Liver (tissue), 9 donors: ENCODE data around the gene TSPEAR. TPM values are rescaled to one million over a fixed set of nuclear protein-coding genes. Genes with fewer than 3 reads are reported as not detected.
"Not testable (repeated sequence)": the region's sequence is repeated elsewhere in the genome, so short reads cannot be mapped to it uniquely, and the experiment has no call there.

ENCODE experiments used
- DNase-seq: peaks from one replicate; pipeline ENCODE4 v3.0.0-alpha.2; 2017; ENCODE audit warnings: low spot score
- H3K27ac ChIP-seq, 2 donors: one replicate each; pipeline ENCODE4 v1.7.0; 2013; ENCODE audit warnings: inconsistent platforms in 2 of 2, low read length in 2 of 2, control low read depth in 1 of 2, low read depth in 1 of 2, mild to moderate bottlenecking in 1 of 2
- H3K27me3 ChIP-seq, 4 donors: one replicate each; pipeline versions ENCODE4 v1.6.1 to v1.7.0; 2013; ENCODE audit warnings: low read length in 3 of 4, inconsistent platforms in 1 of 4, mild to moderate bottlenecking in 1 of 4, moderate library complexity in 1 of 4; ENCODE audit not compliant: control insufficient read depth in 4 of 4, insufficient read depth in 4 of 4
- H3K36me3 ChIP-seq, 4 donors: one replicate each; pipeline versions ENCODE4 v1.6.1 to v1.7.0; 2013; ENCODE audit warnings: low read length in 3 of 4, mild to moderate bottlenecking in 3 of 4, low read depth in 1 of 4, moderate library complexity in 1 of 4; ENCODE audit not compliant: control insufficient read depth in 4 of 4, insufficient read depth in 3 of 4
- H3K4me1 ChIP-seq, 4 donors: one replicate each; pipeline versions ENCODE4 v1.6.1 to v1.7.0; 2013; ENCODE audit warnings: low read length in 3 of 4, mild to moderate bottlenecking in 3 of 4, moderate library complexity in 1 of 4; ENCODE audit not compliant: control insufficient read depth in 4 of 4, insufficient read depth in 4 of 4
- H3K4me3 ChIP-seq, 3 donors: one replicate each; pipeline versions ENCODE4 v1.6.1 to v1.7.0; 2013; ENCODE audit warnings: low read length in 3 of 3, control low read depth in 1 of 3, low read depth in 1 of 3, mild to moderate bottlenecking in 1 of 3
- H3K9ac ChIP-seq, 2 donors: one replicate each; pipeline ENCODE4 v1.7.0; 2013; ENCODE audit warnings: low read length in 2 of 2, mild to moderate bottlenecking in 2 of 2, moderate library complexity in 2 of 2, control low read depth in 1 of 2, low read depth in 1 of 2
- H3K9me3 ChIP-seq, 4 donors: one replicate each; pipeline versions ENCODE4 v1.6.1 to v1.7.0; 2013; ENCODE audit warnings: low read length in 3 of 4; ENCODE audit not compliant: control insufficient read depth in 4 of 4
- ATF3 ChIP-seq: IDR thresholded peaks from 2 replicates; pipeline ENCODE4 v1.6.1; 2016; ENCODE audit warnings: antibody characterized with exemption
- CTCF ChIP-seq: fragments of 150-350 bp; IDR thresholded peaks from 2 replicates; pipeline ENCODE4 v1.5.1; 2017; ENCODE audit warnings: improper control_type of control experiment, low read depth, low read length; ENCODE audit not compliant: missing input control
- FOXA1 ChIP-seq: IDR thresholded peaks from 2 replicates; pipeline ENCODE4 v1.6.1; 2016; ENCODE audit warnings: antibody characterized with exemption
- FOXA2 ChIP-seq: IDR thresholded peaks from 2 replicates; pipeline ENCODE4 v1.6.1; 2016; ENCODE audit warnings: antibody characterized with exemption
- HNF4G ChIP-seq: IDR thresholded peaks from 2 replicates; pipeline ENCODE4 v1.6.1; 2016; ENCODE audit warnings: antibody characterized with exemption
- MAX ChIP-seq: IDR thresholded peaks from 2 replicates; pipeline ENCODE4 v1.6.1; 2016; ENCODE audit warnings: antibody characterized with exemption
- NR2F2 ChIP-seq: IDR thresholded peaks from 2 replicates; pipeline ENCODE4 v1.6.1; 2016; ENCODE audit warnings: antibody characterized with exemption
- REST ChIP-seq: IDR thresholded peaks from 2 replicates; pipeline ENCODE4 v1.6.1; 2016; ENCODE audit warnings: antibody characterized with exemption, mild to moderate bottlenecking
- RXRA ChIP-seq, 2 donors: IDR thresholded peaks; 2 replicates each; pipeline ENCODE4 v1.6.1; 2017 to 2018; ENCODE audit warnings: antibody characterized with exemption in 2 of 2, mild to moderate bottlenecking in 1 of 2
- SP1 ChIP-seq: IDR thresholded peaks from 2 replicates; pipeline ENCODE4 v1.6.1; 2018; ENCODE audit warnings: antibody characterized with exemption, mild to moderate bottlenecking
- YY1 ChIP-seq: IDR thresholded peaks from 2 replicates; pipeline ENCODE4 v1.6.1; 2016; ENCODE audit warnings: antibody characterized with exemption, mild to moderate bottlenecking
- WGBS: extraction: QIAGEN DNeasy Blood & Tissue Kit; methylation state at CpG from one replicate; pipeline ENCODE4 v1.1.7; 2013; 5-methylcytosine and 5-hydroxymethylcytosine counted together
- polyA plus RNA-seq, 2 donors: library from polyadenylated mRNA; stranded (reverse) in 1 of 2; unstranded in 1 of 2; fragments of 200-250 nt in 1 of 2; fragments of >200 nt in 1 of 2; fragmentation: Nextera tagmentation in 1 of 2; extraction: Ambion mirVana in 1 of 2; gene quantifications; one replicate each; pipeline versions ENCODE4 v1.2.1 to v1.2.3, GENCODE V29; 2013 to 2015
- total RNA-seq, 2 donors: library from RNA; depleted of rRNA; stranded (reverse); fragments of >200 nt; gene quantifications; one replicate each; pipeline ENCODE4 v1.2.3, GENCODE V29; 2014
- donor health status: healthy.
- donor health status: healthy.
- donor health status: healthy.
- donor health status: healthy.
- donor health status: healthy.

The TSPEAR gene
- total and polyA plus RNA-seq, 4 donors = under 0.01 to 0.14 (median 0.01) TPM; not detected in 1

- peak; percentile 4 for DNase-seq
- H3K4me3 ChIP-seq, H3K36me3 ChIP-seq, H3K4me1 ChIP-seq, H3K27ac ChIP-seq, H3K27me3 ChIP-seq, H3K9me3 ChIP-seq, H3K9ac ChIP-seq: not testable (repeated sequence)
- WGBS = 66% methylated on average over 23 of the region's 23 CpGs
Measured at GRCh38 chr21:44600118-44600978, 111.0 kb downstream of the TSPEAR start, which contains the start of gene KRTAP10-7. KRTAP10-7 (plus strand) TSS chr21:44600597; CDS start chr21:44600622, 25 bp downstream.

- H3K4me1 ChIP-seq = no peaks in the 10 kb centered on the region
- no peak for DNase-seq
- H3K4me3 ChIP-seq = no peak overlapping the region
- no peak for TF ChIP-seq RXRA (IDR thresholded peaks at IDR 0.05)
- TF ChIP-seq REST = no peak
- TF ChIP-seq FOXA2 = no peak
- no peak for TF ChIP-seq MAX
- TF ChIP-seq ATF3 = no peak
- TF ChIP-seq HNF4G = no peak
- TF ChIP-seq CTCF = no peak
- TF ChIP-seq NR2F2 = no peak
- TF ChIP-seq SP1 = no peak
- TF ChIP-seq FOXA1 = no peak
- no peak for TF ChIP-seq YY1
- peaks cover 0 to 6% (median 4%) of the 10 kb centered on the region in 4 donors for H3K9me3 ChIP-seq
- no peaks in the 10 kb centered on the region for H3K36me3 ChIP-seq
- no peak overlapping the region for H3K9ac ChIP-seq
- no peak overlapping the region for H3K27ac ChIP-seq
- H3K27me3 ChIP-seq = no peaks in the 10 kb centered on the region
- 85% methylated on average over 8 of the region's 8 CpGs for WGBS
Measured at GRCh38 chr21:44599264-44600029, 111.9 kb downstream of the TSPEAR start.
